ENCODE data around the gene REV3L. TPM values are rescaled to one million over a fixed set of nuclear protein-coding genes. Genes with fewer than 3 reads are reported as not detected.
"Not testable (repeated sequence)": the region's sequence is repeated elsewhere in the genome, so short reads cannot be mapped to it uniquely, and the experiment has no call there.

The REV3L gene
- total and polyA plus RNA-seq, 2 of the 8 experiments (the other 6 are each of a cell fraction or from before 2014, with no cell fraction given), result 2.1 to 6.6 TPM

GRCh38 chr6:111322145-111322544 is 160.9 kb downstream of the REV3L start (continued):
- no peak for TF ChIP-seq ATF2 (IDR thresholded peaks at IDR 0.05; ENCODE audit: low read length)
- TF ChIP-seq TEAD4 (IDR thresholded peaks at IDR 0.05; ENCODE audit: low read depth, low read length), result no peak
- TF ChIP-seq SIN3A (conservative IDR thresholded peaks at IDR 0.05 in 1 of 2, IDR thresholded peaks at IDR 0.05 in 1 of 2; ENCODE audit: low read depth in 1 of 2, low read length in 2 of 2), result no peak
- no peak for TF ChIP-seq EZH2 (IDR thresholded peaks at IDR 0.05; ENCODE audit: low read depth, low read length, severe bottlenecking)
- TF ChIP-seq SAP30 (IDR thresholded peaks at IDR 0.05; ENCODE audit: insufficient read depth, insufficient replicate concordance, low read length), result no peak
- no peak for TF ChIP-seq FOSL1 (IDR thresholded peaks at IDR 0.05; ENCODE audit: insufficient read depth, low read depth, low read length)

GRCh38 chr6:111307950-111308349 is 175.1 kb downstream of the REV3L start:
- H3K56ac ChIP-seq (replicated peaks; ENCODE audit: insufficient read length, low read depth, low read length); H3K27ac ChIP-seq (ENCODE audit: low read depth, low read length); H3K27me3 ChIP-seq (replicated peaks in 1 of 4; ENCODE audit: control insufficient read depth in 3 of 4, extremely low read depth in 1 of 4, insufficient read depth in 3 of 4, low read length in 3 of 4); H2AK5ac ChIP-seq (ENCODE audit: low read depth, low read length); H3K23me2 ChIP-seq (ENCODE audit: low read depth, low read length); H3K4me2 ChIP-seq (ENCODE audit: insufficient read depth in 1 of 2, low read depth in 2 of 2, low read length in 2 of 2); H3K79me1 ChIP-seq (ENCODE audit: low read depth, low read length); CTCF ChIA-PET (ENCODE audit: partially characterized antibody); FAIRE-seq; H2BK20ac ChIP-seq (ENCODE audit: low read length); H3K23ac ChIP-seq (ENCODE audit: insufficient read length); H2BK12ac ChIP-seq (ENCODE audit: low read depth, low read length); DNase-seq (ENCODE audit: low read depth in 1 of 2, low spot score in 2 of 2); H2BK5ac ChIP-seq (ENCODE audit: low read depth, low read length); H3K4me1 ChIP-seq (replicated peaks in 1 of 4; ENCODE audit: control insufficient read depth in 3 of 4, insufficient read depth in 4 of 4, low read length in 3 of 4); H4K5ac ChIP-seq (ENCODE audit: insufficient read length, low read depth, low read length); H2BK15ac ChIP-seq (ENCODE audit: low read length); H3K18ac ChIP-seq (ENCODE audit: extremely low read depth, low read length); H3K14ac ChIP-seq (ENCODE audit: insufficient read length); H3K79me2 ChIP-seq (ENCODE audit: control insufficient read depth in 1 of 2, insufficient read depth in 2 of 2, low read length in 2 of 2); H3K9me3 ChIP-seq (ENCODE audit: insufficient read depth in 2 of 2, low read depth in 1 of 2, low read length in 1 of 2); H2AFZ ChIP-seq (ENCODE audit: low read length); H2BK120ac ChIP-seq (replicated peaks; ENCODE audit: low read depth, low read length); H3K36me3 ChIP-seq (ENCODE audit: control insufficient read depth in 2 of 4, insufficient read depth in 4 of 4, low read length in 3 of 4); H4K8ac ChIP-seq (ENCODE audit: extremely low read depth, insufficient read depth, low read length); H3K4ac ChIP-seq (replicated peaks; ENCODE audit: insufficient read length, low read depth, low read length); H4K91ac ChIP-seq (replicated peaks; ENCODE audit: insufficient read length, low read length); H4K20me1 ChIP-seq (replicated peaks in 1 of 2; ENCODE audit: control insufficient read depth in 1 of 2, insufficient read depth in 2 of 2, low read length in 2 of 2); POLR2A ChIA-PET (ENCODE audit: partially characterized antibody); H3K9ac ChIP-seq (replicated peaks in 1 of 4; ENCODE audit: extremely low read depth in 1 of 4, low read depth in 3 of 4, low read length in 3 of 4); H3K4me3 ChIP-seq (ENCODE audit: extremely low read depth in 1 of 4, insufficient read depth in 2 of 4, low read depth in 3 of 4, low read length in 4 of 4): not testable (repeated sequence)
- 81% methylated on average over 4 of the region's 4 CpGs; no CpG with 5 or more reads in 1 of the 2 experiments for WGBS, 2 experiments (ENCODE audit: extremely low coverage in 1 of 2, insufficient coverage in 1 of 2, insufficient read length in 1 of 2, insufficient replicate concordance in 2 of 2, low coverage in 1 of 2, low lambda C conversion rate in 2 of 2, missing lambda C conversion rate in 1 of 2)

All from H1 (cell line).